Gastrocnemius medialis (tissue), 4 donors: ENCODE data around the gene EMC10. TPM values are rescaled to one million over a fixed set of nuclear protein-coding genes. Genes with fewer than 3 reads are reported as not detected.

Experiments used
- ATAC-seq, 2 donors: fragments of 150-250 bp; one replicate each; pipeline ENCODE4 v1.9.1; 2016
- DNase-seq, 2 donors: peaks; one replicate each; pipeline ENCODE4 v3.0.0-alpha.2; 2019
- H3K27ac ChIP-seq, 4 donors: fragments of 200-600 bp; sonication (generic); 1 replicate in 1 of 4; 2 replicates in 3 of 4; pipeline ENCODE4 v1.5.1; 2016 to 2018; ENCODE audit warnings: mild to moderate bottlenecking in 2 of 4, moderate library complexity in 1 of 4
- H3K27me3 ChIP-seq, 3 donors: fragments of 200-600 bp; sonication (generic) in 2 of 3; 1 replicate in 1 of 3; 2 replicates in 2 of 3; pipeline versions ENCODE4 v1.5.1 to v1.6.0; 2016 to 2019; ENCODE audit warnings: mild to moderate bottlenecking in 1 of 3, moderate library complexity in 1 of 3
- H3K36me3 ChIP-seq, 2 donors: fragments of 200-600 bp; sonication (generic) in 1 of 2; one replicate each; pipeline ENCODE4 v1.5.1; 2017 to 2018
- H3K4me1 ChIP-seq, 2 donors: fragments of 200-600 bp; sonication (generic) in 1 of 2; one replicate each; pipeline ENCODE4 v1.5.1; 2016 to 2017; ENCODE audit warnings: mild to moderate bottlenecking in 2 of 2
- H3K4me3 ChIP-seq, 4 donors: fragments of 200-600 bp; sonication (generic) in 3 of 4; 1 replicate in 1 of 4; 2 replicates in 3 of 4; pipeline ENCODE4 v1.5.1; 2016 to 2019; ENCODE audit warnings: mild to moderate bottlenecking in 2 of 4
- H3K9me3 ChIP-seq, 3 donors: fragments of 200-600 bp; sonication (generic) in 2 of 3; 1 replicate in 1 of 3; 2 replicates in 2 of 3; pipeline ENCODE4 v1.5.1; 2016 to 2019
- CTCF ChIP-seq, 5 experiments: fragments of 450-650 bp in 3 of 5; fragments of 200-600 bp in 2 of 5; sonication (generic) in 2 of 5; IDR thresholded peaks in 4 of 5; conservative IDR thresholded peaks in 1 of 5; 1 replicate in 4 of 5; 2 replicates in 1 of 5; pipeline ENCODE4 v1.5.1; 2016 to 2019; ENCODE audit warnings: antibody characterized with exemption in 5 of 5, mild to moderate bottlenecking in 3 of 5, moderate library complexity in 3 of 5
- POLR2A ChIP-seq, 2 donors: fragments of 450-650 bp; IDR thresholded peaks; one replicate each; pipeline ENCODE4 v1.6.1; 2017; ENCODE audit warnings: antibody characterized with exemption in 2 of 2, mild to moderate bottlenecking in 2 of 2, moderate library complexity in 2 of 2
- in situ Hi-C, 4 donors: fragments of 200-750 bp; cut with MboI; loops; one replicate each; pipeline versions ENCODE4 v1.15.0 to v1.8.0; 2017; ENCODE audit warnings: low sequenced_read_pairs in 4 of 4
- intact Hi-C: fragments of 100-400 bp; cut with DNase I; formaldehyde crosslinking; loops from one replicate; pipeline ENCODE4 v1.15.1; 2023; ENCODE audit warnings: low total_unique reads
- total RNA-seq, 4 donors: library from RNA; depleted of rRNA; stranded (reverse); fragments of >200 nt; gene quantifications; one replicate each; pipeline versions ENCODE4 v1.1.0 to v1.2.3, GENCODE V29; 2016

Gene EMC10
- total RNA-seq, 4 donors from 2014 or later: 29.2 to 67.4 (median 45.4) TPM

- Histone ChIP-seq H3K27ac (no peak overlapping the region), H3K4me1 (peaks cover 7 to 9% of the 10 kb centered on the region in 2 donors), H3K36me3 (no peaks in the 10 kb centered on the region), H3K4me3 (no peak overlapping the region), H3K27me3 (peaks cover 0 to 8% (median 4%) of the 10 kb centered on the region in 3 donors), H3K9me3 (no peaks in the 10 kb centered on the region)
- intact Hi-C loops (loop anchor here (5.0 to 10.0 kb wide), 2 partner anchors 290 to 853 kb away; partner anchors contain the start of genes CLDND2 and ETFB), in situ Hi-C loops (no loop called here)
- no peak for TF ChIP-seq CTCF (IDR thresholded peaks at IDR 0.05 in 4 of 5, conservative IDR thresholded peaks at IDR 0.05 in 1 of 5)
- TF ChIP-seq POLR2A (IDR thresholded peaks at IDR 0.05): no peak
- no peak for ATAC-seq
- no peak for DNase-seq
Measured at GRCh38 chr19:50514346-50515167, 38.2 kb downstream of the EMC10 start.

DNA sequence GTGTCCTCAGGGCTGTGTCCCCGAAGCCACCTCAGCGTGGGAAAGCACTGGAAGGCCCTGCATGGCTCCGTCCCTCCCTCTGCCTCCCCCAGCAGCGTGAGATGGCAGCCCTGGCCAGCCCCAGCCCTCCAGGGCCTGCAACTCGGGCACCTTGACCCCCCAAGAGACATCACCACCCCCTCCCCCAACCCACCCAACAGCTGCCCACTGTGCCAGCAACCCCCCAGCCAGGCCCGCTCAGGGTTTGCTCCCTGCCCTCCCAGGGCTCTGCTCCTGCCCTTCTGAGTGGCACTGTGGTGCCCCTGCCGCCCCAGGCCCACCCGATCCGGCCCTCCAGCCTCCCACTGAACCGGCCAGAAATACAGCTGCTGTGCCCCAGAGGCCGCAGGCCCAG is 38.9 kb downstream of the EMC10 start:
- no peak for TF ChIP-seq POLR2A (IDR thresholded peaks at IDR 0.05)
- TF ChIP-seq CTCF (IDR thresholded peaks at IDR 0.05 in 4 of 5, conservative IDR thresholded peaks at IDR 0.05 in 1 of 5): no peak
- Histone ChIP-seq H3K27me3 (peaks cover 0 to 8% (median 4%) of the 10 kb centered on the region in 3 donors), H3K27ac (no peak overlapping the region), H3K9me3 (no peaks in the 10 kb centered on the region), H3K4me3 (no peak overlapping the region), H3K36me3 (no peaks in the 10 kb centered on the region), H3K4me1 (peaks cover 4 to 5% of the 10 kb centered on the region in 2 donors)
- intact Hi-C loops (loop anchor here (10.0 kb wide), 1 partner anchor 290 kb away; no protein-coding TSS in a partner anchor), in situ Hi-C loops (no loop called here)
- DNase-seq: no peak
- ATAC-seq: no peak

DNA sequence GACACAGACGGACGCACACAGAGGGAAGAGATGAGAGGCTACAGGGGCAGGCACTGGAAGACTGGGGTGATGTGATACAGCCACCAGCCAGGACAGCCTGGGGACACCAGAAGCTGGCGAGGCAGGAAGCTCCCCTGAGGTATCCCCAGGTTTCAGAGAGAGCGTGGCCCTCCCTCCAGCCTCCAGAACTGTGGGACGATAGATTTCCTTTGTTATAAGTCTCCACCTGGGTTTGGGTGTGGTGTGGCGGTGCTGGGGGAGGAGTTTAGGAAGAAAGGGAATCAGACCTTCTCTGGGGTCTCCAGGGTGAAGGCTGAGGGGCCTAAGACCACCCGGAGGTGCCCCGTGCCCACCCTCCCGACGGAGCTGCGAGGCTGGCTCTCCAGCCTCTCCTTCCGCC is 40.1 kb downstream of the EMC10 start:
- no peak overlapping the region for H3K4me3 ChIP-seq
- in situ Hi-C loops: no loop called here
- ATAC-seq: no peak
- H3K4me1 ChIP-seq: no peaks in the 10 kb centered on the region
- no peaks in the 10 kb centered on the region for H3K36me3 ChIP-seq
- no peaks in the 10 kb centered on the region for H3K9me3 ChIP-seq
- TF ChIP-seq CTCF (IDR thresholded peaks at IDR 0.05 in 4 of 5, conservative IDR thresholded peaks at IDR 0.05 in 1 of 5) (no peak), POLR2A (IDR thresholded peaks at IDR 0.05) (no peak)
- H3K27ac ChIP-seq: no peak overlapping the region
- DNase-seq: no peak
- intact Hi-C loops: loop anchor here (10.0 kb wide), 1 partner anchor 288 kb away; no protein-coding TSS in a partner anchor
- peaks cover 0 to 8% (median 4%) of the 10 kb centered on the region in 3 donors for H3K27me3 ChIP-seq

GRCh38 chr19:50516964-50517703 is 40.8 kb downstream of the EMC10 start:
- intact Hi-C loops: loop anchor here (10.0 kb wide), 1 partner anchor 288 kb away; no protein-coding TSS in a partner anchor
- Histone ChIP-seq H3K4me1 (no peaks in the 10 kb centered on the region), H3K27ac (no peak overlapping the region), H3K9me3 (no peaks in the 10 kb centered on the region), H3K27me3 (peaks cover 0 to 8% (median 4%) of the 10 kb centered on the region in 3 donors), H3K4me3 (no peak overlapping the region), H3K36me3 (no peaks in the 10 kb centered on the region)
- DNase-seq (no peak), ATAC-seq (no peak)
- in situ Hi-C loops: no loop called here
- TF ChIP-seq CTCF (IDR thresholded peaks at IDR 0.05 in 4 of 5, conservative IDR thresholded peaks at IDR 0.05 in 1 of 5): no peak
- no peak for TF ChIP-seq POLR2A (IDR thresholded peaks at IDR 0.05)
